HEK293 (cell line): ENCODE results near the gene NCOR2.

Experiments used
- AEBP2 ChIP-seq: fragments of 450-650 bp; formaldehyde crosslinking; IDR thresholded peaks from 2 replicates; pipeline ENCODE4 v1.5.1; 2016; ENCODE audit warnings: missing biosample characterization, missing genetic modification characterization, borderline replicate concordance
- BCL11A ChIP-seq: fragments of 450-650 bp; formaldehyde crosslinking; IDR thresholded peaks from 2 replicates; pipeline ENCODE4 v1.5.1; 2016; ENCODE audit warnings: low read depth, missing biosample characterization, missing genetic modification characterization
- EGR2 ChIP-seq: fragments of 450-650 bp; formaldehyde crosslinking; IDR thresholded peaks from 2 replicates; pipeline ENCODE4 v1.5.1; 2016; ENCODE audit warnings: low read depth, missing biosample characterization, missing genetic modification characterization
- HOXC10 ChIP-seq: sonication (generic); formaldehyde crosslinking; IDR thresholded peaks from 2 replicates; pipeline ENCODE4 v1.8.1; 2023; ENCODE audit warnings: mild to moderate bottlenecking, missing genetic modification reagents
- KLF8 ChIP-seq: fragments of 450-650 bp; formaldehyde crosslinking; IDR thresholded peaks from 2 replicates; pipeline ENCODE4 v1.5.1; 2016; ENCODE audit warnings: missing biosample characterization, missing genetic modification characterization
- MEIS1 ChIP-seq: sonication (generic); formaldehyde crosslinking; IDR thresholded peaks from 2 replicates; pipeline ENCODE4 v1.8.1; 2022; ENCODE audit warnings: missing genetic modification reagents, mild to moderate bottlenecking, borderline replicate concordance
- SETDB1 ChIP-seq: IDR thresholded peaks from one replicate; pipeline ENCODE4 v1.6.1; 2017; ENCODE audit warnings: mild to moderate bottlenecking, low read length, moderate library complexity, mixed read lengths; ENCODE audit not compliant: insufficient read length
- SP2 ChIP-seq: fragments of 450-650 bp; formaldehyde crosslinking; IDR thresholded peaks from 2 replicates; pipeline ENCODE4 v1.5.1; 2016; ENCODE audit warnings: missing biosample characterization, missing genetic modification characterization
- YY1 ChIP-seq: fragments of 450-650 bp; formaldehyde crosslinking; IDR thresholded peaks from 2 replicates; pipeline ENCODE4 v1.5.1; 2018; ENCODE audit warnings: missing biosample characterization, missing genetic modification characterization
- ZBTB10 ChIP-seq: fragments of 450-650 bp; formaldehyde crosslinking; IDR thresholded peaks from 2 replicates; pipeline ENCODE4 v1.5.1; 2016; ENCODE audit warnings: missing biosample characterization, missing genetic modification characterization
- ZBTB11 ChIP-seq: fragments of 450-650 bp; formaldehyde crosslinking; conservative IDR thresholded peaks from 2 replicates; pipeline ENCODE4 v1.5.1; 2016; ENCODE audit warnings: low read depth, missing biosample characterization, missing genetic modification characterization
- ZBTB17 ChIP-seq: fragments of 450-650 bp; formaldehyde crosslinking; IDR thresholded peaks from 2 replicates; pipeline ENCODE4 v1.5.1; 2016; ENCODE audit warnings: missing biosample characterization, missing genetic modification characterization
- ZBTB6 ChIP-seq: fragments of 450-650 bp; formaldehyde crosslinking; IDR thresholded peaks from 2 replicates; pipeline ENCODE4 v1.5.1; 2017; ENCODE audit warnings: missing biosample characterization, missing genetic modification characterization
- ZFP3 ChIP-seq: fragments of 450-650 bp; formaldehyde crosslinking; IDR thresholded peaks from 2 replicates; pipeline ENCODE4 v1.5.1; 2016; ENCODE audit warnings: low read depth, missing biosample characterization, missing genetic modification characterization
- ZIC2 ChIP-seq: fragments of 450-650 bp; formaldehyde crosslinking; IDR thresholded peaks from 2 replicates; pipeline ENCODE4 v1.5.1; 2016; ENCODE audit warnings: missing biosample characterization, missing genetic modification characterization
- ZNF239 ChIP-seq: fragments of 450-650 bp; formaldehyde crosslinking; IDR thresholded peaks from 2 replicates; pipeline ENCODE4 v1.5.1; 2016; ENCODE audit warnings: missing biosample characterization, missing genetic modification characterization
- ZNF248 ChIP-seq: fragments of 450-650 bp; formaldehyde crosslinking; IDR thresholded peaks from 2 replicates; pipeline ENCODE4 v1.5.1; 2017; ENCODE audit warnings: missing biosample characterization, missing genetic modification characterization
- ZNF324 ChIP-seq: fragments of 450-650 bp; formaldehyde crosslinking; IDR thresholded peaks from 2 replicates; pipeline ENCODE4 v1.5.1; 2016; ENCODE audit warnings: missing biosample characterization, missing genetic modification characterization
- ZNF48 ChIP-seq: fragments of 450-650 bp; formaldehyde crosslinking; IDR thresholded peaks from 2 replicates; pipeline ENCODE4 v1.5.1; 2016; ENCODE audit warnings: missing biosample characterization, missing genetic modification characterization
- ZNF514 ChIP-seq: fragments of 450-650 bp; formaldehyde crosslinking; IDR thresholded peaks from 2 replicates; pipeline ENCODE4 v1.5.1; 2016; ENCODE audit warnings: missing biosample characterization, missing genetic modification characterization
- ZNF623 ChIP-seq: fragments of 450-650 bp; formaldehyde crosslinking; IDR thresholded peaks from 2 replicates; pipeline ENCODE4 v1.5.1; 2016; ENCODE audit warnings: missing biosample characterization, missing genetic modification characterization
- ZNF624 ChIP-seq: fragments of 450-650 bp; formaldehyde crosslinking; IDR thresholded peaks from 2 replicates; pipeline ENCODE4 v1.5.1; 2017; ENCODE audit warnings: missing biosample characterization, missing genetic modification characterization
- ZNF654 ChIP-seq: fragments of 450-650 bp; formaldehyde crosslinking; IDR thresholded peaks from 2 replicates; pipeline ENCODE4 v1.5.1; 2016; ENCODE audit warnings: low read depth, missing biosample characterization, missing genetic modification characterization
- ZNF677 ChIP-seq: fragments of 450-650 bp; IDR thresholded peaks from 2 replicates; pipeline ENCODE4 v1.5.0; 2018; ENCODE audit warnings: missing biosample characterization, mild to moderate bottlenecking, missing genetic modification characterization, moderate library complexity
- ZNF747 ChIP-seq: fragments of 450-650 bp; formaldehyde crosslinking; IDR thresholded peaks from 2 replicates; pipeline ENCODE4 v1.5.1; 2016; ENCODE audit warnings: missing biosample characterization, missing genetic modification characterization
- ZNF76 ChIP-seq: fragments of 450-650 bp; formaldehyde crosslinking; IDR thresholded peaks from 2 replicates; pipeline ENCODE4; 2016; ENCODE audit warnings: low read depth, missing biosample characterization, missing genetic modification characterization, borderline replicate concordance
- ZNF777 ChIP-seq: fragments of 450-650 bp; formaldehyde crosslinking; IDR thresholded peaks from 2 replicates; pipeline ENCODE4 v1.5.1; 2017; ENCODE audit warnings: missing biosample characterization, missing genetic modification characterization, borderline replicate concordance
- ZNF830 ChIP-seq: fragments of 450-650 bp; IDR thresholded peaks from 2 replicates; pipeline ENCODE4 v1.5.0; 2018; ENCODE audit warnings: missing biosample characterization, missing genetic modification characterization, low read depth, mild to moderate bottlenecking, moderate library complexity
- ZSCAN30 ChIP-seq: fragments of 450-650 bp; IDR thresholded peaks from 2 replicates; pipeline ENCODE4 v1.5.1; 2018; ENCODE audit warnings: missing biosample characterization, mild to moderate bottlenecking, missing genetic modification characterization, moderate library complexity

The NCOR2 gene

GRCh38 chr12:124568431-124569374 is 1.3 kb upstream of the NCOR2 start (continued):
- TF ChIP-seq AEBP2 (tag by site-specific recombination) (no peak), ZNF677 (no peak), ZNF76 (0 out of 2 replicates have a peak, but pooled peaks have one; percentile 25), ZIC2 (tag by site-specific recombination) (peak; percentile 91), ZBTB6 (tag by site-specific recombination) (0 out of 2 replicates have a peak, but pooled peaks have one; percentile 25), ZNF654 (tag by site-specific recombination) (peak; percentile 34), YY1 (tag by site-specific recombination) (0 out of 2 replicates have a peak, but pooled peaks have one; percentile 35), ZBTB10 (tag by site-specific recombination) (peak; percentile 60; the same call in 1 of the 2 replicates), KLF8 (tag by site-specific recombination) (0 out of 2 replicates have a peak, but pooled peaks have one; percentile 25), ZNF830 (no peak), ZNF248 (no peak), ZNF514 (tag by site-specific recombination) (no peak), ZSCAN30 (tag by site-specific recombination) (peak; percentile 27; the same call in 1 of the 2 replicates), HOXC10 (CRISPR knock-in tag) (no peak), ZNF324 (tag by site-specific recombination) (no peak), ZBTB11 (tag by site-specific recombination) (no peak), SETDB1 (no peak), ZNF747 (tag by site-specific recombination) (no peak), ZFP3 (tag by site-specific recombination) (no peak), SP2 (peak; percentile 19; the same call in 1 of the 2 replicates), ZNF239 (no peak), ZBTB17 (peak; percentile 37; the same call in 1 of the 2 replicates), ZNF623 (tag by site-specific recombination) (no peak), ZNF777 (tag by site-specific recombination) (0 out of 2 replicates have a peak, but pooled peaks have one; percentile 19), MEIS1 (CRISPR knock-in tag) (no peak), ZNF48 (tag by site-specific recombination) (no peak), ZNF624 (no peak), EGR2 (tag by site-specific recombination) (peak; percentile 22; the same call in 1 of the 2 replicates), BCL11A (tag by site-specific recombination) (no peak; the same call in 1 of the 2 replicates)
